IgD-negative memory B cell (primary cell): ENCODE measurements around the gene CHAC1. TPM values are rescaled to one million over a fixed set of nuclear protein-coding genes. Genes with fewer than 3 reads are reported as not detected.

Experiments
- H3K27ac Mint-ChIP-seq, 3 donors: one replicate each; pipeline ENCODE4 v1.8.0; 2020 to 2022; ENCODE audit warnings: mild to moderate bottlenecking in 3 of 3, mixed read lengths in 3 of 3, moderate library complexity in 1 of 3
- H3K27me3 Mint-ChIP-seq: one replicate; pipeline ENCODE4 v1.8.0; 2021; ENCODE audit warnings: mixed read lengths
- H3K36me3 Mint-ChIP-seq: one replicate; pipeline ENCODE4 v1.8.0; 2020; ENCODE audit warnings: mild to moderate bottlenecking, mixed read lengths
- H3K4me1 Mint-ChIP-seq, 3 donors: one replicate each; pipeline ENCODE4 v1.8.0; 2020 to 2022; ENCODE audit warnings: mixed read lengths in 3 of 3, mild to moderate bottlenecking in 1 of 3
- H3K4me3 Mint-ChIP-seq, 4 donors: one replicate each; pipeline ENCODE4 v1.8.0; 2020 to 2022; ENCODE audit warnings: mild to moderate bottlenecking in 4 of 4, mixed read lengths in 4 of 4, moderate library complexity in 3 of 4
- H3K9me3 Mint-ChIP-seq, 3 donors: one replicate each; pipeline ENCODE4 v1.8.0; 2020 to 2021; ENCODE audit warnings: mixed read lengths in 3 of 3, mild to moderate bottlenecking in 1 of 3
- polyA plus RNA-seq: library from polyadenylated mRNA; unstranded; fragments of 300-500 nt; fragmentation: Illumina TruSeq; gene quantifications from one replicate; pipeline ENCODE4 v1.2.3, GENCODE V29; 2021

Gene CHAC1
- polyA plus RNA-seq, 1 donor from 2014 or later, result 0.84 TPM

- H3K4me3 Mint-ChIP-seq, result no peak overlapping the region
- no peak overlapping the region for H3K27ac Mint-ChIP-seq
- peaks cover 0 to 3% (median 2%) of the 10 kb centered on the region in 3 donors for H3K4me1 Mint-ChIP-seq
- no peaks in the 10 kb centered on the region for H3K9me3 Mint-ChIP-seq
- no peaks in the 10 kb centered on the region for H3K36me3 Mint-ChIP-seq
- H3K27me3 Mint-ChIP-seq, result peaks cover 1% of the 10 kb centered on the region
These were observed 37.6 kb upstream of the CHAC1 start for GRCh38 chr15:40915679-40916078.

- Mint-ChIP-seq H3K27me3 (peaks cover 1% of the 10 kb centered on the region), H3K4me3 (no peak overlapping the region), H3K9me3 (no peaks in the 10 kb centered on the region), H3K4me1 (peaks cover 0 to 3% (median 0%) of the 10 kb centered on the region in 3 donors), H3K36me3 (peaks cover 2% of the 10 kb centered on the region), H3K27ac (no peak overlapping the region)
These were observed 35.7 kb upstream of the CHAC1 start for GRCh38 chr15:40917585-40917984.

GRCh38 chr15:40918146-40918798 is 35.0 kb upstream of the CHAC1 start:
- H3K36me3 Mint-ChIP-seq, result peaks cover 3% of the 10 kb centered on the region
- H3K27ac Mint-ChIP-seq, result peak overlapping the region in 1 of 3 donors; percentile 73
- peaks cover 0 to 3% (median 0%) of the 10 kb centered on the region in 3 donors for H3K4me1 Mint-ChIP-seq
- no peak overlapping the region for H3K4me3 Mint-ChIP-seq
- H3K27me3 Mint-ChIP-seq, result peaks cover 1% of the 10 kb centered on the region
- H3K9me3 Mint-ChIP-seq, result no peaks in the 10 kb centered on the region

- Mint-ChIP-seq H3K27ac (no peak overlapping the region), H3K36me3 (peaks cover 3% of the 10 kb centered on the region), H3K4me1 (peaks cover 0 to 3% (median 0%) of the 10 kb centered on the region in 3 donors), H3K9me3 (no peaks in the 10 kb centered on the region), H3K27me3 (peaks cover 1% of the 10 kb centered on the region), H3K4me3 (no peak overlapping the region)
These were observed 34.4 kb upstream of the CHAC1 start for GRCh38 chr15:40918799-40919392.

- Mint-ChIP-seq H3K36me3 (peaks cover 3% of the 10 kb centered on the region), H3K9me3 (no peaks in the 10 kb centered on the region), H3K4me3 (no peak overlapping the region), H3K27me3 (peaks cover 15% of the 10 kb centered on the region), H3K4me1 (peaks cover 6 to 11% (median 7%) of the 10 kb centered on the region in 3 donors), H3K27ac (no peak overlapping the region)
These were observed 31.2 kb upstream of the CHAC1 start for GRCh38 chr15:40921949-40922607.

- Mint-ChIP-seq H3K36me3 (peaks cover 3% of the 10 kb centered on the region), H3K4me1 (peaks cover 9 to 13% (median 10%) of the 10 kb centered on the region in 3 donors), H3K27ac (no peak overlapping the region), H3K27me3 (peaks cover 18% of the 10 kb centered on the region), H3K9me3 (no peaks in the 10 kb centered on the region), H3K4me3 (peak overlapping the region in 1 of 4 donors; percentile 60)
These were observed 30.7 kb upstream of the CHAC1 start for GRCh38 chr15:40922608-40923005.

GRCh38 chr15:40923551-40923950 is 29.7 kb upstream of the CHAC1 start:
- Mint-ChIP-seq H3K4me3 (no peak overlapping the region), H3K27me3 (peaks cover 18% of the 10 kb centered on the region), H3K36me3 (peaks cover 3% of the 10 kb centered on the region), H3K9me3 (no peaks in the 10 kb centered on the region), H3K27ac (no peak overlapping the region), H3K4me1 (peaks cover 9 to 13% (median 10%) of the 10 kb centered on the region in 3 donors)

- H3K4me3 Mint-ChIP-seq, result peak overlapping the region in 2 of 4 donors; percentile 39 to 53
- H3K27me3 Mint-ChIP-seq, result peaks cover 33% of the 10 kb centered on the region
- H3K4me1 Mint-ChIP-seq, result peaks cover 19 to 21% (median 20%) of the 10 kb centered on the region in 3 donors
These were observed 27.8 kb upstream of the CHAC1 start for GRCh38 chr15:40925495-40925862.

GRCh38 chr15:40925863-40926658 is 27.2 kb upstream of the CHAC1 start:
- peaks cover 39% of the 10 kb centered on the region for H3K27me3 Mint-ChIP-seq
- H3K4me3 Mint-ChIP-seq, result peak overlapping the region; percentile 50 to 87 (median 68)
- peak overlapping the region in 1 of 3 donors; percentile 34 for H3K27ac Mint-ChIP-seq
- H3K36me3 Mint-ChIP-seq, result peaks cover 3% of the 10 kb centered on the region
- H3K9me3 Mint-ChIP-seq, result no peaks in the 10 kb centered on the region
- H3K4me1 Mint-ChIP-seq, result peaks cover 23 to 27% (median 25%) of the 10 kb centered on the region in 3 donors

More at GRCh38 chr15:40925495-40925862, 27.8 kb upstream of the CHAC1 start:
- H3K36me3 Mint-ChIP-seq, result peaks cover 3% of the 10 kb centered on the region
- no peaks in the 10 kb centered on the region for H3K9me3 Mint-ChIP-seq
- H3K27ac Mint-ChIP-seq, result no peak overlapping the region

GRCh38 chr15:40926659-40927494 is 26.4 kb upstream of the CHAC1 start:
- Mint-ChIP-seq H3K36me3 (peaks cover 4% of the 10 kb centered on the region), H3K27me3 (peaks cover 46% of the 10 kb centered on the region), H3K9me3 (no peaks in the 10 kb centered on the region), H3K27ac (peak overlapping the region in 1 of 3 donors; percentile 34), H3K4me1 (peaks cover 28 to 29% (median 28%) of the 10 kb centered on the region in 3 donors), H3K4me3 (peak overlapping the region; percentile 50 to 87 (median 68))

GRCh38 chr15:40927495-40927872 is 25.8 kb upstream of the CHAC1 start:
- H3K9me3 Mint-ChIP-seq, result no peaks in the 10 kb centered on the region
- peak overlapping the region; percentile 50 to 83 (median 59) for H3K4me3 Mint-ChIP-seq
- peak overlapping the region in 1 of 3 donors; percentile 34 for H3K27ac Mint-ChIP-seq
- peaks cover 51% of the 10 kb centered on the region for H3K27me3 Mint-ChIP-seq
- peaks cover 5% of the 10 kb centered on the region for H3K36me3 Mint-ChIP-seq
- H3K4me1 Mint-ChIP-seq, result peaks cover 28 to 30% (median 29%) of the 10 kb centered on the region in 3 donors

- Mint-ChIP-seq H3K9me3 (no peaks in the 10 kb centered on the region), H3K4me3 (peak overlapping the region; percentile 81 to 94 (median 87)), H3K27ac (peak overlapping the region in 1 of 3 donors; percentile 19), H3K27me3 (peaks cover 52% of the 10 kb centered on the region), H3K4me1 (peaks cover 28 to 30% (median 29%) of the 10 kb centered on the region in 3 donors), H3K36me3 (peaks cover 3% of the 10 kb centered on the region)
These were observed 25.1 kb upstream of the CHAC1 start for GRCh38 chr15:40927873-40928806.
